Measurements from ENCODE around the gene CCDC73. TPM values are rescaled to one million over a fixed set of nuclear protein-coding genes. Genes with fewer than 3 reads are reported as not detected.
"Not testable (repeated sequence)": the region's sequence is repeated elsewhere in the genome, so short reads cannot be mapped to it uniquely, and the experiment has no call there.

CCDC73 gene
- total RNA-seq, 1 donor from 2014 or later, result not detected

DNA sequence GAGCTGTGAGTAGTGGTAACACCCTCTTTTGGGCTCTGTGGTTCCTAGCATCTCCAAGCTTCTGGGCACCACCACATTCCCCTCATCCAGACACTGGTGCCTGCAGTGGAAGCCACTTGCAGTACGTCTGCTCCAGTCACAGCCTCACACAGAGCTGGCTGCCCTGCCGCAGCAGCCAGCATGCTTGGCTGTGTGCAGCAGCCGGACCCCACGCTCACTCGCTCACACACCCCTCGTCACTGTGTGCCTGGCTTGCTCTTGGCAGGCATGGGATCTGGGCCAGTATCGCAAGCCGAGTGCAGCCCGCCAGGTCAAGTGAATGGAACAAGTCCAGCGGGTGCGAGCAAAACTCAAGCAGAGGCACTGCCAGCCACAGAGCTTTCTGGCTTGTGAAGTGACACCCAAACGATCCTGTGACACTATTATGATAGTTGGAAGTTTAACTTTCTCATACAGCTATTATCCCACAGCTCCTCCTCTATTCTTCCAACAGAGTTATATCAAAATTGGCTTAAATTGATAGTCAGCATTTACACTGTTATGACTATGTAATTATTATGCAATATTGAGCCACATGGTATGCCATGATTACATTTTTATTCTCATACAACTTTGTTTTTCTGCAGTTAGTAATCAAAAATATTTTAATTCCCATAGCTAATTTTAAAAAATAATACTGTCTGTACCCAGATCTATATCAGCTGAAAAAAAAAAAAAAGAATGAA is 89.0 kb downstream of the CCDC73 start:
- DNase-seq, result no peak

DNA sequence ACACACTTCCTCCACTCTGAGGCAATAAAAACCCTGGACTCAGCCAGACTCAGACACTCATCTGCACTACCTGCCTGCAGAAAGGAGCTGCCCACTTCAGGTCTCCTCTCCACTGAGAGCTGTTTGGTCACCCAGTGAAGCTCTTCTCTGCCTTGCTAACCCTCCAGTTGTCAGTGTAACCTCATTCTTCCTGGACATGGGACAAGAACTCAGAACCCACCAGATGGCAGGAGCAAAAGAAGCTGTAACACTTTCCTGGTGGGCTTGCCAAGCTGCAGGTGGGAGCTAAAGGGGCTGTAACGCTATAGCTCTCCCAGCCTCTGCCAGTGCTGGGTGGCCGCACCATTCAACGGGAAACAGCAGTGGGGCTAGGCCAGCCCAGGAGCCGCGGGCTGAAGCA is 89.7 kb downstream of the CCDC73 start:
- DNase-seq, result no peak

DNA sequence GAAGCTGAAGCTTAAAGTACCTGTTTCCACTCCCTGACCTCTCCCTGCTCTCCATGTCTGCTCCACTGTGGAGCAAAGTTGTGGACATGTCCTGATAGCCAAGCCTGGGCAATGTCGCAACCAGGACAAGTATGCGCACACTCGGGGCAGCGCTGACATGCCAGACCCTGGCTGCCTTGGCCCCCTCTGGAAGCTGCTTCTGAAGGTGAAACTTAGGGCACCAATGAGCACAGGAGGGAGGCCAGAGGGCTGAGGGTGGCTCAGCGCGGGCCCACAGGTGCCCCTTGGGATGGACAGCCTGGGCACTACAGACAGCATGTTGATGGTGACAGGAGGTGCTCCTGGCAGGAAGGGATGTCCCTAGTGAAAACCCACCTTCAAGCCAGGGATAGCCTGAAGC is 90.2 kb downstream of the CCDC73 start:
- no peak for DNase-seq

DNA sequence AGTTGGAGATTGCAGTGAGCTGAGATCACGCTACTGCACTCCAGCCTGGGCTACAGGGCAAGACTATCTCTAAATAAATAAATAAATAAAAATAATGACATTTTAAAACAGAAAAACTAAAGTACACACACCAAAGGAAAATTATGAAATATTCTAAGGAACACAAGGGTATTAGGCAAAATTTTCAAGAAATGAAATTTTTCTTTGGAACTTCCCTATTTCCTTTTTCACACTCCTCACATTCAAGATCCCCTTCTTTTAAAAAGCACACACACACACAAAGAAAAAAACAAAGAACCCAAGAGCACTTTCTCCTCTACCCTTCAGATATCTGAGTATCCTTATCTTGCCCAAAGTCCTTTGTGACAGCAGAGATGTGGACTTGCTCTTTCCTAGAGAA is 92.8 kb downstream of the CCDC73 start:
- DNase-seq, result no peak

DNA sequence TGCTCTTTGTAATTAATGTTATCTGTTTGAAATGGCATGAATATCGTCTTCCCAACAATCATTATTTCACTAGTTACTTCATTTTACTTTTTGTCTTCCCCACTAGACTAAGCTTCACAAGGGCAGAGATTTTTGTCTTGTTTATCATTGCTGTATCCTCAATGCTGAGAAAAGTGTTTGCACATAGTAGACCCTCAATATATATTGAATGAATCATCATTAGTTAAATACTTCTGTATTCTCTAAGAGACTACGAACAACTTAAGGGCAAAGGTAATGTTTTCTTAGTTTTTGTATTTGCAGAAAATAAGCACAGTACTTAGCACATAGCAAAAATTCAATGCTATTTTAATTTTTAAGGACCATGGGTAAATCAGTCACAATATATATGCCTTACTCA is 95.9 kb downstream of the CCDC73 start:
- DNase-seq, result no peak

DNA sequence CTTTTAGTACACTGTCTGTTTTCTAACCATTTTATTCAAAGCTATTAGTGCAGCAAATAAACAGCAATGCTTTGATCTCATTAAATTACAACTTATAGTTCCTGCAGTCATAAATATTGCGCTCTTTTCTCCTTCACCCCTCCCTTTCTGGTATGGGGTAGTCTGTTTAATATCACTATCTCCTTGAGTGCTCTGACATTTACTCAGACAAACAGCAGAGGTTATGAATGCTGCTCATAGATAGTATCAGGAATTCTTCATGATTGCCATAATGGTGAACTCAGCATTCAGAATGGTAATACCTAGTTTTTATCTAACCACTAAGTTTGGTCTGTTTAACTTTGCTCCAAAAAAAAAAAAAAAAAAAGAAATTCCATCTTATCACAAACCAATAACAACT is 123.4 kb downstream of the CCDC73 start:
- no peak for DNase-seq

DNA sequence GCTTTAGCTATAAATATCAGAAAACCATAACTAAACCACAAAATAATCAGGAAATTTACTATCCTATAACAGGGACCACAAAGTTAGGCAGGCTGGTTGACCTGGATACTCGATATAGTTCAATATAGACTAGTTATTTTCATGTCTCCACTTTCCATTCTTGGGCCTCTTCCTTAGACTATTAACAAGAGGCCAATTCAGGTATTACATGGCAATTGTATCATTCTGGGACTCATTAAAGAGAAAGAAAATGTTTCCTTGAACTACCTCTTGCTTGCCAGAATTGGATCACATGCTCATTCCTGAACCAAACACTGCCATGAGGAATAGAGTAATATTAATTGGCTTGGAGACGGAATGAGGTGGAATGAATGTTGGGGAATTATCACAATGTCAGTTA is 134.8 kb downstream of the CCDC73 start:
- DNase-seq, result no peak

DNA sequence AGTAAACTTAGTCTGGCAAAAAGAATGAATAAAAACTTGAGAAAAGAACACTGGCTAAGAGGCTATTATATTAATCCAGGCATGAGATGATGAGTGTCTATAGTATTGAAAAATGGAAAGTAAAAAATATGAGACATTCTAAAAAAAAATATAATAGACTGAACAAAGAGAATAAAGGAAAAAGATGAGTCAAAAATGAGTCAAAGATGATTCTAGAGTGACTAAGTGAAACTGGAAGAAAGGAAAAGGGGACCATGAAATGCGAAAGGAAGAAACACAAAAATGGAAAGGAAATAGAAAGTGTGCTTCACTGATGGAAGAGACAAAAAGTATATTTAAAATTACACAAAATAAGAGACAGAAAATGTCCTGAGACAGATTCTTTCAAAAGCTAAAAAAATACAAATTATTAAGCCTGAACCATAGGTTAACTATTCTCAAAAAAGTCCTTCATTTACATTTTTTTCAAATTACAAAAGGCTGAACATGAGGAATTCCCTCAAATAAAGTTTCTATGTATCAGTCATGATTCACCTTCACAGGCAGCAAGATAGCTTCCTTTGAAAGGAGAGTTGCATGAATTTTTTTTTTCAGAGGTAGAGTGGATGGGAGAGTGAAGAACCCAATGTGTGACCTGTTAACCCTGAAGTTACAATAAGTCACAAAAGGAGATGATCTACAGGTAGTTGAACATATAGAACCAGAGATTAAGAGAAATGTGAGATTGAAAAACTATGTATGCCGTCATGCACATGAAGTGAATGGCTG is 135.6 kb downstream of the CCDC73 start:
- DNase-seq, result no peak

DNA sequence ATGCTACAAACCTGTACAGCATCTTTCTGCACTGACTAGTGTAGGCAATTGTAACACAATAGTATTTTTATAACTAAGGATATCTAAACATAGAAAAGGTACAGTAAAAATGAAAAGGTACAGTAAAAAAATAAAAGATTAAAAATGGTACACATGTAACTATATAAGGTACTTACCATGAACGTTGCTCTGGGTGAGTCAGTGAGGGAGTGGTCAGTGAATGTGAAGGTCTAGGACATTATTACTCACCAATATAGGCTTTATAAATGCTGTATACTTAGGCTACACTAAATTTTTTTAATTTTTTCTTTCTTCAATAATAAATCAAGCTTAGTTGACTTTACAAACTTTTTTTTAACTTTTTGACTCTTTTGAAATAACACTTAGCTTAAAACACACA is 150.9 kb downstream of the CCDC73 start:
- no peak for DNase-seq

DNA sequence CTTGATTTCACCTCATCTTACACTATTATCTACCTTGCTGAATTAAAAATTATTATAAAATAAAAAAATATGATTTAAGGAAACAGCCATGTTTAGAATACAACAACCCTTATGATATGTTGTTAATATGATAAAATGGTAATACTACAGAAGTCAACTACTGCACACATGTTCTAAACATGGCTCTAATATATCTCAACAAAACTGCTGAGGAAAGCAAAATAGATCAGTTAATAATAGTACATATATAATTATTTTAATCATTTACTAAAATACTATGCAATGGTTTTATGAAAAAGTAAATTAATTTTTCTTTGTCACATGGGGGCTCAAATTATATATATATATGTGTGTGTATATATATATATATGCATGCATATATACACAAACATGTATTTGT is 153.1 kb downstream of the CCDC73 start:
- DNase-seq, result no peak

DNA sequence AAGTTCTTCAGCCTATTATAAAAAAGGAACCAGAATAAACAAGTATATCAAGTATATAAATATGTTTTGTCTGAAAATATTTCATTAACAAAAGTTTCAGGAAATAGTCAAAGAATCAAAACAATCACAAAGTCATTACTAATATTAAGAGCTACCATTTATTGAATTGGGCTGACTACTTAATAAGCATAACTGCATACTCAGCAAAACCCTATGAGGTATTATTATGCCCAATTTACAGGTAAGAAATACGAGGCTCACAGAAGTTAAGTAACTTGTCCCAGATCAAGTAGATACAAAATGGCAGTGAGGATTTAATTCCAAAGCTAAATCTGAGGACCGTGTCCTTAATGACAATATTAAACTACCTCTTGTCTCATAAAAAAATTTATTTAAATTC is 158.6 kb downstream of the CCDC73 start:
- DNase-seq, result no peak

DNA sequence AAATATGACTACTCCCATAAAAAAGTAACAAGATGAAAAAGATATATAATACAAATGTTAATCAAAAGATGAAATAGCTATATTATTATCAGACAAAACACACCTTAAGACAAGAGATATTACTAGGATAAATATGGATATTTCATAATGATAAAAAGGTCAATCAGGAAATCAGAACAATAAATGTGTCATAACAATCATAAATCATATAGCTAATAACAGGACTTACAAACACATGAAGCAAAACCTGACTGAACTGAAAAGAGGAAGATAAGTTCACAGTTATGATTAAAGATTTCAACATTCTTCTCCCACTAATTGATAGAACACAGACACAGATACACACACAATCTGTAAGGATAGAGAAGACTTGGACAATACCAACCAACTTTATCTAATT is 163.6 kb downstream of the CCDC73 start:
- DNase-seq, result no peak

DNA sequence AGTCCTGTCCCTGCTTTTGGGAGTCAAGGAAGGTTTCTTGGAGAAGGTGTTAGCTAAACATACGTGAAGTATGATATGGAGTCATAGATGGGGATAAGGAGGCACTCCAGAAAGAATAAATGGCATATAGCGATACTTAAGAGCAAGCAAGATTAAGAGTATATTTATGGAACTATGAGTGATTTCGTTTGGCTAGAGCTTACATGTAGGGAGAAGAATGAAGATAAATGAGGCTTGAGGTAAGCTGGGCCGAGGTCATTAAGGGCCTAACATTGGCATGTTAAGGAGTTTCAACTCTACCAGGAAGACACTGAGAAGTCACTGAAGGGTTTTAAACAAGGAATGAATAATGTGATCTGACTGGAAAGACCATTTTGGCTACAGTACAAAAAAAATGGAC is 177.6 kb downstream of the CCDC73 start:
- DNase-seq, result no peak

DNA sequence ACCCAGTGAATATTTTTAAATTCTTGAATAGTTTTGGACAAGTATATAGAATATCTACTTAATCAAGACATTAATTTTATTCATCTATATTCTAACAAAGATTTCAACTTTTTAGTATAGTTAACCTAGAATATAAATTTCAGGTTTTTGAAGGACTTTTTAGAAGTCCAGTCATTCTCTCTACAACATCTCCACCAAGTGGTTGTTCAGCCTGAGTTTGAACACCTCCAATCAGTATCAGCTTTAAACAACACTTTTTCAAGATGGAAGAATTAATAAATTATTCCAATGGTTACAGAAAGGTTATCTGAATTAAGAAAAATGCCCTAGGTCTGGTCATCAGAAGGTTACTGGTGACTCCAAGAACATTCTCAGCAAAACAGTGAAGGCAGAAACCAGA is 179.0 kb downstream of the CCDC73 start:
- peak; percentile 5 for DNase-seq

DNA sequence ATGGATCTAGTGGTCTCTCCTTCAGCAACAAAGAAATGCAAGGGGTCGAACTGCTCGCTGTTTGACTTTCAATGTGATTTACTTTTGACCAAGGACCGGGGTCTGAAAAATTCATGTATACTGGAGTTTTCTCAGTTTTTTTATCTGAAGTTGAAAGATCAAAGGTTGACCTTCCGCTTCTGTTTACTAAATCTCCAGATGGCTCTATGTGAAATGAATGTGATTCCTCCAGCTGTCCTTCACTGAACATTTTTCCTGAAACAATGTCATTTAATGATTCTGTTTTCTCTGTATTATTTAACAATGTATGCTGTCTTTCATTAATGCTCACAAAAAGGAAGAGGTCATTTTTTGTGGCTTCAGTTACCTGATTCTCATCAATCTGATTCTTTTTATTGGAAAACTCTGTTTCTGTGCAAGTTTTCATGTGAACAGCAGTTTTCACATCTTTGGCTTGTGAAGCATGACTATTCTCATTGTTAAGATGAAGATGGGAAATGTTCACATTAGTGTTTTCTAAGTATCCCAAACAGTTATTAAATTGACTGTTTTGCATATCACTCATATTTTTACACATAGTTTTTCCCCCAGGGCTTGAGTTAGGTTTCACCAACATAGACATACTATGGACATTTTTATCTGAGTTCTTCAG is 180.8 kb downstream of the CCDC73 start:
- no peak for DNase-seq

DNA sequence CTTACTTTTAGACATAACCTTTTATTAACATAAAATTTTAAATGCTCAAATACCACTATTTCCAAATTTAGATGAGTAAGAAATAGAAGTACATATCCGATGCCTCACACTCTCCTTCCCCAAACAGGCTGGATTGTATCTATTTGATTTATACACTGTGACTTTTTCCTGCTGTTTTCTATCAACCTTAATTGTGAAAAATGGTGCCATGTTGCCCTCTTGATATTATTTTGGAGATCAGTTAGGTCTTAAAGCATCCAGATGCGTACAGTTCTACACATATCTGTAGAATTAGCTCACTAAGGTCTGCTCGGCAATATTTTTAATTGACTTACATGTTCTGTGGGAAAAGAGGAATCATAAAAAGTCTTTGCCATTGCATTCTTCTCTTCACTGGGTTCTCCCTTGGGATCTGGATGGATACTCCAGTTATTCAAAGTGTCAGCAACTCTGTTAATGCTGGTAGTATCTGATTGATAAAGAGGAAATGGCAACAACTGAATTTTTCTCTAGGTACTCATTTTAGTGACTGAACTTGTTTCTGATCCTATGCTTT is 183.6 kb downstream of the CCDC73 start:
- DNase-seq, result no peak

DNA sequence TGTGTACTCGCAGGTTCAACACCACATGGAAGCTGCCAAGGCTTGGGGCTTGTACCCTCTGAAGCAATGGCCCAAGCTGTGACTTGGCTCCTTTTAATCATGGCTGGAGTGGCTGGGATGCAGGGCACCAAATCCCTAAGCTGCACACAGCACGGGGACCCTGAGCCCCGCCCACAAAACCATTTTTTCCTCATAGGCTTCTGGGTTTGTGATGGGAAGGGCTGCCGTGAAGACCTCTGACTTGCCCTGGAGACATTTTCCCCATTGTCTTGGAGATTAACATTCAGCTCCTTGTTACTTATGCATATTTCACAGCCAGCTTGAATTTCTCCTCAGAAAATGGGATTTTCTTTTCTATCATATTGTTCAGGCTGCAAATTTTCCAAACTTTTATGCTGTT is 185.6 kb downstream of the CCDC73 start:
- not testable (repeated sequence) for DNase-seq

DNA sequence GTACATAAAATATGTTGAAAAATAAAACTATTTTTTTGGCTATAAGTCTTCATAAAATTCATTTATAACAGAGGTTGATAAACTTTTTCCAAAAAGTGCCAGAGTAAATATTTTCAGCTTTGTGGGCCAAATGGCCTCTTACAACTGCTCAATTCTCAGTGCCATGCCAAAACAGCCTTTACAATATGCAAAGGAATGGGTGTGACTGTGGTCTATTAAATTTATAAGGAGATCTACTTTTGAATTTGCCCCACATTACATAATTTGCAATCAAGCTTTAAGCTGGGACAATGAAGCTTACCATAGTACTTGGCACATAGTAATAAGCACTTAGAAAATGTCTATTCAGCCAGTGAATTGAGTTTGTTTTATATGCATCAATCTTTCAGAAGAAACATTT is 188.2 kb downstream of the CCDC73 start:
- DNase-seq, result no peak

DNA sequence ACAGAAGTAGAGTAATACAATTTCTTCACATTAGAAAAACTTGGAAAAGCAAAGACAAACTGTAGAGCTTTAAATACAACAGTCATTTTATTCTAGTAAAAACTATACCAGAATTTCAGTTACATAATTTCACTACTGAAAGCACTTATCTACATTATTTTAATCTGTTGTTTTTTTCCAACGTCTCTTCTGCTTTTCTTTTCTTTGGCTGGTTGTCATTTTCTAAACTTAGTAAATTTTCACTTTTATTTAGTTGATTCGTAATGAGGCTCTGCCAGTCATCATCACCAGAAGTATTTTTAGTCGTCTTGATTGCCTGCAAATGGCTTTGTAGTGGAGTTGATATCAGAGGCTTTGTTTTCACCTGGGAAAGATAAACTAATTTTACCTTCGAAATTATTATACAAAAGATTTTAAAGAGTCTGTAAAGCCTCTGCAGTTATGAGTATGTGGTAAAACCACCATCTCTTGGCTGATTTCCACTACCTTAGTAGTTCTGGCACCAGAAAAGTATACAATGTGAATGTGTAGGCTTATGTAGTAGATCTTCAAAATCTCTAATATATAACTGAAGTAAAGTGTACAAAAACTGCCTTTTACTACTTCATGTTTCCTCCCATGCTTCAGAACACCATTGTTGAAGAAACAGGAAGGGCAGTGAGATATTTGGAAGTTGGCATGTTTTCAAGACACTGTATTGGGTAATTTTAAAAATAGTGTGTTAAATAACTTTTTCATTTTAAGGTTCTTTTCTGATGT is 191.6 kb downstream of the CCDC73 start:
- no peak for DNase-seq

DNA sequence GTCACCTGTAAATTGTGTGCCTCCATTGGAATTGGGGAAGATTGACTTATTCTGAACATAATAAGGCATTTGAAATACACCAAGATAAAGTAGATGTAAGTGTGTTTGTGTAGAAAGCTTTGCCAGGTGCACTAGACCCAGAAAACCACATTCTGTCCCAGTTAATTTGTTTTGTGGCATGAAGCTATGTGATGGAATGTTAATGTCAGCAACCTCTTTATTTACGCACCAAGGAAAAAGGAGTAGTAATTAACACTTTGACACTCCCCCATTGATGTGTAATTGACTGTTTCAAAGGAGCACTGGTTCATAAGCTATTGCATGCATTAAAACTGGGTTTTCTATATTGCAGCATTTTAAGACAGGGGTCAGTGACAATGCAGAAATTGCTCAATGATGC is 196.5 kb downstream of the CCDC73 start:
- no peak for DNase-seq

DNA sequence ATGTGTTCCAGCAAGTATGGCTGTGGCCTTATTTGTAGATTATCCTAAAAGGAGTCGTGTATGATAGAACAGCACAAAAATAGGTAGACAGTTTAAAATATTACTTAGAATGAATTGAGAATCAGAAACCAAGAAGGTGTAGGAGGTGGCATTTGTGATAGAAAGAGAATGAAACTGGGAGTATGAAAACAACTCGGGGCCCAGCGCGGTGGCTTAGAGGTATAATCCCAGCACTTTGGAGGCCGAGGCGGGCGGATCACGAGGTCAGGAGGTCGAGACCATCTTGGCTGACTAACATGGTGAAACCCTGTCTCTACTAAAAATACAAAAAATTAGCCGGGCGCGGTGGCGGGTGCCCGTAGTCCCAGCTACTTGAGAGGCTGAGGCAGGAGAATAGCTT is 198.3 kb downstream of the CCDC73 start:
- not testable (repeated sequence) for DNase-seq

DNA sequence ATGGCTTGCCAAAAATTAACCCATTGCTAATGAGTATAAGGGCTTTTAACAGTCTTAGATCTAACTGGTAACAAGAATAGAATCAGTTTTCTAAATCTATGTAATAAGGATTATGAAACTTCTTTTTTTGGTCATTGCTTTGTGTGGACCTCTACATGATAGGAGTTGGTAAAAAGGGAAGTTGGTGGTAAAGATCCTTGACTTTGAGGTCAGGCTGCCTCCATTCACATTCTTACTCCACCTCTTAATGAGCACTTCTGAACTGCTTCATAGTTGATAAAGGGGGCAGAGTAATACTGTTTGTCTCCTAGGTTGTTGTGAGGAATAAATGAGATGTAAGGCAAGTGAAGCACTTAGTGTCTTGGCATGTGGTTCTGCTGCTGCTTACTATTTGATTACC is 200.2 kb downstream of the CCDC73 start:
- no peak for DNase-seq

Measured in tongue (tissue), 2 donors.